Measurements from ENCODE around the gene REN. TPM values are rescaled to one million over a fixed set of nuclear protein-coding genes. Genes with fewer than 3 reads are reported as not detected.

Gene REN
- polyA plus RNA-seq, 1 donor from 2014 or later = not detected

GRCh38 chr1:204157962-204158361 lies 8.2 kb downstream of the REN start:
- Histone ChIP-seq H2AFZ (ENCODE audit: low read depth, low read length) (no peak overlapping the region), H3K27ac (ENCODE audit: low read length) (no peak overlapping the region), H3K9me3 (ENCODE audit: low read length) (no peaks in the 10 kb centered on the region), H3K27me3 (ENCODE audit: insufficient read depth, low read depth, low read length) (peaks cover 13% of the 10 kb centered on the region), H3K36me3 (ENCODE audit: insufficient read depth, low read length) (no peaks in the 10 kb centered on the region), H3K79me2 (replicated peaks; ENCODE audit: insufficient read depth, low read length) (no peaks in the 10 kb centered on the region), H3K4me2 (ENCODE audit: low read length) (no peak overlapping the region), H3F3A (ENCODE audit: insufficient read depth, low read length, poor library complexity, severe bottlenecking) (no peaks in the 10 kb centered on the region), H3K4me3 (ENCODE audit: low read length) (no peak overlapping the region), H3K9ac (ENCODE audit: low read length) (no peak overlapping the region), H3K9me2 (ENCODE audit: insufficient read depth, low read length) (no peaks in the 10 kb centered on the region), H4K20me1 (ENCODE audit: insufficient read depth) (no peaks in the 10 kb centered on the region)
- no peak for TF ChIP-seq EP300 (conservative IDR thresholded peaks at IDR 0.05; ENCODE audit: poor library complexity, severe bottlenecking)
- TF ChIP-seq EZH2 (IDR thresholded peaks at IDR 0.05; ENCODE audit: borderline replicate concordance, insufficient read depth, low read length, poor library complexity, severe bottlenecking) = no peak
- TF ChIP-seq SMC3 (conservative IDR thresholded peaks at IDR 0.05; ENCODE audit: poor library complexity) = no peak
- no peak for TF ChIP-seq MXI1 (conservative IDR thresholded peaks at IDR 0.05; ENCODE audit: poor library complexity, severe bottlenecking)
- TF ChIP-seq POLR2AphosphoS5 (IDR thresholded peaks at IDR 0.05) = no peak
- TF ChIP-seq, protein P1, sequence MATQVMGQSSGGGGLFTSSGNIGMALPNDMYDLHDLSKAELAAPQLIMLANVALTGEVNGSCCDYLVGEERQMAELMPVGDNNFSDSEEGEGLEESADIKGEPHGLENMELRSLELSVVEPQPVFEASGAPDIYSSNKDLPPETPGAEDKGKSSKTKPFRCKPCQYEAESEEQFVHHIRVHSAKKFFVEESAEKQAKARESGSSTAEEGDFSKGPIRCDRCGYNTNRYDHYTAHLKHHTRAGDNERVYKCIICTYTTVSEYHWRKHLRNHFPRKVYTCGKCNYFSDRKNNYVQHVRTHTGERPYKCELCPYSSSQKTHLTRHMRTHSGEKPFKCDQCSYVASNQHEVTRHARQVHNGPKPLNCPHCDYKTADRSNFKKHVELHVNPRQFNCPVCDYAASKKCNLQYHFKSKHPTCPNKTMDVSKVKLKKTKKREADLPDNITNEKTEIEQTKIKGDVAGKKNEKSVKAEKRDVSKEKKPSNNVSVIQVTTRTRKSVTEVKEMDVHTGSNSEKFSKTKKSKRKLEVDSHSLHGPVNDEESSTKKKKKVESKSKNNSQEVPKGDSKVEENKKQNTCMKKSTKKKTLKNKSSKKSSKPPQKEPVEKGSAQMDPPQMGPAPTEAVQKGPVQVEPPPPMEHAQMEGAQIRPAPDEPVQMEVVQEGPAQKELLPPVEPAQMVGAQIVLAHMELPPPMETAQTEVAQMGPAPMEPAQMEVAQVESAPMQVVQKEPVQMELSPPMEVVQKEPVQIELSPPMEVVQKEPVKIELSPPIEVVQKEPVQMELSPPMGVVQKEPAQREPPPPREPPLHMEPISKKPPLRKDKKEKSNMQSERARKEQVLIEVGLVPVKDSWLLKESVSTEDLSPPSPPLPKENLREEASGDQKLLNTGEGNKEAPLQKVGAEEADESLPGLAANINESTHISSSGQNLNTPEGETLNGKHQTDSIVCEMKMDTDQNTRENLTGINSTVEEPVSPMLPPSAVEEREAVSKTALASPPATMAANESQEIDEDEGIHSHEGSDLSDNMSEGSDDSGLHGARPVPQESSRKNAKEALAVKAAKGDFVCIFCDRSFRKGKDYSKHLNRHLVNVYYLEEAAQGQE (IDR thresholded peaks at IDR 0.05; ENCODE audit: borderline replicate concordance) = no peak
- no peak for TF ChIP-seq TAF1 (IDR thresholded peaks at IDR 0.05; ENCODE audit: low read depth)
- no peak for TF ChIP-seq CTCF (IDR thresholded peaks at IDR 0.05; ENCODE audit: poor library complexity, severe bottlenecking)
- no peak for TF ChIP-seq RAD21 (conservative IDR thresholded peaks at IDR 0.05)

GRCh38 chr1:204155881-204156280 lies 10.3 kb downstream of the REN start:
- no peaks in the 10 kb centered on the region for H3K79me2 ChIP-seq (replicated peaks; ENCODE audit: insufficient read depth, low read length)
- no peaks in the 10 kb centered on the region for H3K9me3 ChIP-seq (ENCODE audit: low read length)
- no peak overlapping the region for H3K27ac ChIP-seq (ENCODE audit: low read length)
- H4K20me1 ChIP-seq (ENCODE audit: insufficient read depth) = no peaks in the 10 kb centered on the region
- no peak overlapping the region for H2AFZ ChIP-seq (ENCODE audit: low read depth, low read length)
- H3K27me3 ChIP-seq (ENCODE audit: insufficient read depth, low read depth, low read length) = peaks cover 19% of the 10 kb centered on the region
- no peak overlapping the region for H3K4me3 ChIP-seq (ENCODE audit: low read length)
- H3F3A ChIP-seq (ENCODE audit: insufficient read depth, low read length, poor library complexity, severe bottlenecking) = no peaks in the 10 kb centered on the region
- H3K9me2 ChIP-seq (ENCODE audit: insufficient read depth, low read length) = no peaks in the 10 kb centered on the region
- no peak overlapping the region for H3K9ac ChIP-seq (ENCODE audit: low read length)
- H3K4me2 ChIP-seq (ENCODE audit: low read length) = no peak overlapping the region
- H3K36me3 ChIP-seq (ENCODE audit: insufficient read depth, low read length) = no peaks in the 10 kb centered on the region
- TF ChIP-seq CTCF (IDR thresholded peaks at IDR 0.05; ENCODE audit: poor library complexity, severe bottlenecking) (no peak), POLR2AphosphoS5 (IDR thresholded peaks at IDR 0.05) (no peak), EZH2 (IDR thresholded peaks at IDR 0.05; ENCODE audit: borderline replicate concordance, insufficient read depth, low read length, poor library complexity, severe bottlenecking) (no peak), MXI1 (conservative IDR thresholded peaks at IDR 0.05; ENCODE audit: poor library complexity, severe bottlenecking) (no peak), EP300 (conservative IDR thresholded peaks at IDR 0.05; ENCODE audit: poor library complexity, severe bottlenecking) (no peak)

Data from neural cell (in vitro differentiated cells).